Kidney (tissue), 14 donors: ENCODE data around the gene RBM45. TPM values are rescaled to one million over a fixed set of nuclear protein-coding genes. Genes with fewer than 3 reads are reported as not detected.

Source experiments
- DNase-seq, 5 donors: peaks; one replicate each; pipeline ENCODE4 v3.0.0-alpha.2; 2013 to 2020
- FAIRE-seq: peaks from 2 replicates; lab custom pipeline; 2012; peaks lifted over from hg19 to GRCh38; lab: Jason Lieb, UNC
- H3K27ac ChIP-seq, 2 donors: one replicate each; pipeline ENCODE4 v1.7.0; 2013; ENCODE audit warnings: low read depth in 2 of 2, low read length in 2 of 2, inconsistent platforms in 1 of 2
- H3K27me3 ChIP-seq: one replicate; pipeline ENCODE4 v1.7.1; 2013; ENCODE audit warnings: low read length, inconsistent platforms; ENCODE audit not compliant: control insufficient read depth, insufficient read depth
- H3K36me3 ChIP-seq, 3 donors: one replicate each; pipeline versions ENCODE4 v1.7.0 to v1.7.1; 2013; ENCODE audit warnings: low read length in 3 of 3, control low read depth in 1 of 3, inconsistent platforms in 1 of 3; ENCODE audit not compliant: insufficient read depth in 3 of 3, control insufficient read depth in 2 of 3
- H3K4me1 ChIP-seq, 3 donors: one replicate each; pipeline versions ENCODE4 v1.7.0 to v1.7.1; 2013; ENCODE audit warnings: low read length in 3 of 3, inconsistent platforms in 1 of 3, low read depth in 1 of 3; ENCODE audit not compliant: control insufficient read depth in 2 of 3, insufficient read depth in 2 of 3
- H3K4me3 ChIP-seq, 3 donors: one replicate each; pipeline versions ENCODE4 v1.7.0 to v1.8.1; 2013; ENCODE audit warnings: low read length in 3 of 3, control low read depth in 1 of 3, inconsistent platforms in 1 of 3
- H3K9ac ChIP-seq, 3 donors: one replicate each; pipeline versions ENCODE4 v1.7.0 to v1.7.1; 2013; ENCODE audit warnings: low read length in 3 of 3, control low read depth in 1 of 3, inconsistent platforms in 1 of 3
- H3K9me3 ChIP-seq, 3 donors: one replicate each; pipeline versions ENCODE4 v1.7.0 to v1.7.1; 2013; ENCODE audit warnings: low read length in 3 of 3, control low read depth in 1 of 3, inconsistent platforms in 1 of 3; ENCODE audit not compliant: control insufficient read depth in 2 of 3, insufficient read depth in 1 of 3
- intact Hi-C: fragments of 100-400 bp; cut with DNase I; formaldehyde crosslinking; loops from one replicate; pipeline ENCODE4 v1.11.1; 2022
- polyA plus RNA-seq: library from polyadenylated mRNA; stranded (reverse); fragments of 350-450 nt; fragmentation: Illumina TruSeq; extraction: RNeasy Lipid Tissue Mini Kit (QIAGEN cat#74804); gene quantifications from one replicate; pipeline ENCODE4 v1.2.3, GENCODE V29; 2014; ENCODE audit warnings: low read depth, low replicate concordance; ENCODE audit not compliant: insufficient read depth
- total RNA-seq: library from RNA; stranded (reverse); fragmentation: NEBNext Ultra II Directional; extraction: Animal tissue kit (Norgen Biotek cat#: 25700); gene quantifications from one replicate; pipeline ENCODE4 v1.2.1, GENCODE V29; 2021
- TF ChIP-seq, protein P1 (sequence below): IDR thresholded peaks from 3 replicates; pipeline ENCODE4 v1.5.1; 2012; ENCODE audit warnings: mild to moderate bottlenecking, moderate library complexity, borderline replicate concordance; ENCODE audit not compliant: insufficient read depth; ENCODE audit errors: extremely low read depth
- donor health status: control.
- donor health status: control.
- donor health status: control.
- donor health status: control.
- donor health status: control.
- donor health status: DM: yes; HTN: yes; CAD: no.
- donor health status: Normal renal cell carcinoma (clear cell type).

Gene RBM45
- total and polyA plus RNA-seq, 2 donors from 2014 or later: 10.1 to 19.2 TPM

DNA sequence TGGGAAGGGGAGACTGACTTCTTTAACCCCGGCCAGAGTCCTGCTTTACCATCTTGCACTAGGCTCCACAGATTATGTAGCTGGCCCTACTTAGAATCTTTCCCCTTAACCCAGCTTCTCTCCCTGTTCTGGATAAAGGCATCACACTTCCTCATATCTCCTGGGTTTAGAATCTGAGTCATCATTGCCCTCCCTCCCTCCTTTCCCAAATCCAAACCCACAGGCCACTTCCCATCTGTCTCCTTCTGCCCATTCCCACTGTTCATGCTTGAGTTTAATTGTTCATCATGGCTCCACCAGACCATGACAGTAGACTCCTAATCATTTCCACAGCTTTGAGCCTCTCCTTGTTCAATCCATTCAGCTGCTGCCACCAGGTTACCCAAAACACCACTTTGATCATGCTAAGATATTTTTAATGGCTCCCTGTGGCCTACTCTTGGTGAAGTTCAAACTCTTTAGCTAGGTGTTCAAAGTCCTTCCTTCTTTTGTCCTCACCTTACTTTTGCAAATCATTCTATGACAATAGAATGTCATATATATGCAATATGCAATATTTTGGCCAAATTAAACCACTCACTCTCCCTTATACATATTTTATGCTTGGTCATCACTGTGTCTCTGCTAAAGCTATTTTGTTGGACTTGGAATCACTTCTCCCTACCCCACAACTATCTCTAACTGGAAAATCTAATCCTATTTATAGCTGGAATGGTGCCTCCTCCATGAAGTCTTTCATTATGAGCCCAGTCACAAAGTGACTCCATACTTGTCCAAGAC is 45.2 kb upstream of the RBM45 start:
- Histone ChIP-seq H3K4me3 (no peak overlapping the region), H3K36me3 (no peaks in the 10 kb centered on the region), H3K27me3 (no peaks in the 10 kb centered on the region), H3K27ac (no peak overlapping the region), H3K9ac (no peak overlapping the region), H3K4me1 (no peaks in the 10 kb centered on the region), H3K9me3 (no peaks in the 10 kb centered on the region)
- TF ChIP-seq, protein P1, sequence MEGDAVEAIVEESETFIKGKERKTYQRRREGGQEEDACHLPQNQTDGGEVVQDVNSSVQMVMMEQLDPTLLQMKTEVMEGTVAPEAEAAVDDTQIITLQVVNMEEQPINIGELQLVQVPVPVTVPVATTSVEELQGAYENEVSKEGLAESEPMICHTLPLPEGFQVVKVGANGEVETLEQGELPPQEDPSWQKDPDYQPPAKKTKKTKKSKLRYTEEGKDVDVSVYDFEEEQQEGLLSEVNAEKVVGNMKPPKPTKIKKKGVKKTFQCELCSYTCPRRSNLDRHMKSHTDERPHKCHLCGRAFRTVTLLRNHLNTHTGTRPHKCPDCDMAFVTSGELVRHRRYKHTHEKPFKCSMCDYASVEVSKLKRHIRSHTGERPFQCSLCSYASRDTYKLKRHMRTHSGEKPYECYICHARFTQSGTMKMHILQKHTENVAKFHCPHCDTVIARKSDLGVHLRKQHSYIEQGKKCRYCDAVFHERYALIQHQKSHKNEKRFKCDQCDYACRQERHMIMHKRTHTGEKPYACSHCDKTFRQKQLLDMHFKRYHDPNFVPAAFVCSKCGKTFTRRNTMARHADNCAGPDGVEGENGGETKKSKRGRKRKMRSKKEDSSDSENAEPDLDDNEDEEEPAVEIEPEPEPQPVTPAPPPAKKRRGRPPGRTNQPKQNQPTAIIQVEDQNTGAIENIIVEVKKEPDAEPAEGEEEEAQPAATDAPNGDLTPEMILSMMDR: no peak
- DNase-seq (no peak), FAIRE-seq (no peak)
- intact Hi-C loops: no loop called here

DNA sequence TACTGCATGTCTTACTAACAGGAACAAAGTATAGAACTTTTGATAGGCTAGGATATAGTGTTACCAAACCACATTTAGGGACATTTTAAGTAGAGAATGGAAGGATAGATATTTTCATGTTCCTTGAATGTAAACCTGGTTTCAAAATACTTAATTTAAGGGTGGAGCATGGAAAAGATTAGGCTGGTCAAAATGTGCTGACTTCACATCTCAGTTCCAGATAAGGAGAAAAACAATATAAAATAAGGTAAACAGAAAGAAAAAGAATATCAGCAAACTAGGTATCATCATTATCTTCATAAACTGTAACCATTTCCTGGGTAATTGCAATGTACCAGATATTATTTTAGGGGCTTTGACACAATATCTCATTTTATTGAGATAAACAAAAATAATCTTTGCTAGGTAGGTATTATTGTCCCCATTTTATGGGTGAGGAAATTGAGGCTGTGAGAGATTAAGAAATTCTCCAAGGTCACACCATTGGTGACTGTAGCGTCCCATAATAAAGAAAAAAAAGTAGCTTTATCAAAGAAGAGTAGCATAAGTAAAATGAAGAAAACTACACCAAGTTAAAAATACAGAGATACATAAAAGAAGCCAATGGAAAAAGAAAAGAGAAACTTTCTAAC is 43.3 kb upstream of the RBM45 start:
- H3K9ac ChIP-seq: no peak overlapping the region
- DNase-seq (no peak), FAIRE-seq (no peak)
- H3K27ac ChIP-seq: no peak overlapping the region
- intact Hi-C loops: no loop called here
- H3K4me1 ChIP-seq: peaks cover 0 to 4% (median 0%) of the 10 kb centered on the region in 3 donors
- TF ChIP-seq, protein P1: no peak
- H3K27me3 ChIP-seq: no peaks in the 10 kb centered on the region
- no peaks in the 10 kb centered on the region for H3K36me3 ChIP-seq
- H3K4me3 ChIP-seq: no peak overlapping the region
- H3K9me3 ChIP-seq: no peaks in the 10 kb centered on the region

DNA sequence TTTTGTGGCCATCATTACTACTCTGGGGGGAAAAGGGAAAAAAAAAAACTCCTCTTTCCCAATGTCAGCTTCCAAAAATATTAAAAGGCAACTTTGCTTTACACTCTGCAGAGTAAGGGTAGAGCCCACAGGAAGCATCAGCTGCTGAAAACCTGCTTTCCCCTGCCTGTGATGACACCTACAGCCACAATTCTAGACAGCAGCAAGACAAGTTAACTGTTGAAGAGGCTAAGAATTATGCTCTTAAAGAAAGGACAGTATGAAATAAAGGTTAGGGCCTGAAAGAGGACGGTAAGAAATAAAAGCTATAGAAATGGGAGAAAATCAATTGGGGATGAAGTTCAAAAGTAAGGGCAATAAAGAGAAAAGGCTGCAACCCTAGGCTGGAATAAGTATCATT is 42.7 kb upstream of the RBM45 start:
- H3K27ac ChIP-seq: no peak overlapping the region
- no peaks in the 10 kb centered on the region for H3K36me3 ChIP-seq
- no peak overlapping the region for H3K4me3 ChIP-seq
- peaks cover 0 to 4% (median 0%) of the 10 kb centered on the region in 3 donors for H3K4me1 ChIP-seq
- H3K9me3 ChIP-seq: no peaks in the 10 kb centered on the region
- TF ChIP-seq, protein P1: no peak
- FAIRE-seq: no peak
- intact Hi-C loops: no loop called here
- no peak for DNase-seq
- H3K9ac ChIP-seq: no peak overlapping the region
- H3K27me3 ChIP-seq: no peaks in the 10 kb centered on the region
